GM18520 (cell line): ENCODE measurements around the gene AP4S1.
A peak's percentile ranks its signal among the peaks of the same experiment; 100 is the strongest.
"Not testable (repeated sequence)": the region's sequence is repeated elsewhere in the genome, so short reads cannot be mapped to it uniquely, and the experiment has no call there.

Experiments
- ATAC-seq: cut with Tn5 transposase; IDR thresholded peaks from one replicate; pipeline ENCODE4 v1.9.1; 2021; ENCODE audit not compliant: unreplicated experiment

Gene AP4S1

GRCh38 chr14:31025367-31026076 is at the start of gene AP4S1:
AP4S1 (plus strand) TSS chr14:31025649; CDS start chr14:31066197, 40,548 bp downstream.
- ATAC-seq, result no peak

GRCh38 chr14:30977752-30978151 is 47.7 kb upstream of the AP4S1 start:
- ATAC-seq, result no peak

DNA sequence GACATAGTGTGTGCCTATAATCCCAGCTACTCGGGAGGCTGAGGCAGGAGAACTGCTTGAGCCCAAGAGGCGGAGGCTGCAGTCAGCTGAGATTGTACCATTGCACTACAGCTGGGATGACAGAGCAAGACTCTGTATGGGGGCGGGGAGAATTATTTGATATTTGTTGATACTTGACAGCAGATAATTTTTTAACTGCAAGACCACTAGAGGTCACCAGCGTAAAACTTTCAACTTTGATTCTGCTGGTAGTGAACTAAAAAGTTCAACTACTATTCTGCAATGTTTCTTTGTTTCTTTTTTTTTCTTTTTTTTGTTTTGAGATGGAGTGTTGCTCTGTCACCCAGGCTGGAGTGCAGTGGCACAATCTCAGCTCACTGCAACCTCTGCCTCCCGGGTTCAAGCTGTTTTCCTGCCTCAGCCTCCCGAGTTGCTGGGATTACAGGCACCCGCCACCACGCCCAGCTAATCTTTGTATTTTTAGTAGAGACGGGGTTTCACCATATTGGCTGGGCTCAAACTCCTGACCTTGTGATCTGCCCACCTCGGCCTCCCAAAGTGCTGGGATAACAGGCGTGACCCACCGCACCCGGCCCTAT is 45.2 kb upstream of the AP4S1 start:
- not testable (repeated sequence) for ATAC-seq

- no peak for ATAC-seq
Observed at GRCh38 chr14:30980980-30981379, 44.5 kb upstream of the AP4S1 start.

DNA sequence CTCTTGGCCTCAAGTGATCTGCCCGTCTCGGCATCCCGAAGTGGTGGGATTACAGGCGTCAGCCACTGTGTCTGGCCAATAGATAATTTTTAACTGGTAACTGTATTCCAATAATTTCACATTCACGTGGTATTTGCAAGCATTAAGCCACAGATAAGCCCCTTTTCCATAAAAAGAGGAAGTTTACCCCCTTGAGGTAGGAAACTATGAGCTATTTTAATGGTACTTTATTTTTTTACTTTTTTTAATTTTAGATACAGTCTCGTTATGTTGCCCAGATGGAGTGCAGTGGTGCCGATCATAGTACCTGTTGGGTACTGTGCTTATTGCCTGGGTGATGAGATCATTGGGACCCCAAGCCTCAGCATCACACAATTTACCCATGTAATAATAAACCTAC is 42.9 kb upstream of the AP4S1 start:
- no peak for ATAC-seq

GRCh38 chr14:30983858-30984257 is 41.6 kb upstream of the AP4S1 start:
- ATAC-seq, result no peak

DNA sequence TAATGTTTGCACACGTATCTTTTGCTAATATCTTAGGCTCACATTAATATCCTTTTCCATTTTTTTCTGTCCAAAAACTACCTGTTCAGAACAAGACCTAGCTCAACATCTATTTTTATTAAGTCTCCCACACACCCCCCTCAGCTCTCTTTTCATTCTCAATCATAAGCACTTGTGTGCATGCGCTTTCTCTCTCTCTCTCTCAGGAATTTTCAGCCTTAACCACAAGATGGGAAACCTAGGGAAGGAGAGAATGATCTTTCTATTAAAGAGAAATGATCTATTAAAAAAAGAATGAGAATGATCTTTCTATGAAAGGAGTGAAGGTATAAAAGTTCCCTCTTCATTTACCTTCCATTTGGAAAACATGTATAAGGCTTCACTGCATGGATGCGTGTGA is 39.7 kb upstream of the AP4S1 start:
- no peak for ATAC-seq

DNA sequence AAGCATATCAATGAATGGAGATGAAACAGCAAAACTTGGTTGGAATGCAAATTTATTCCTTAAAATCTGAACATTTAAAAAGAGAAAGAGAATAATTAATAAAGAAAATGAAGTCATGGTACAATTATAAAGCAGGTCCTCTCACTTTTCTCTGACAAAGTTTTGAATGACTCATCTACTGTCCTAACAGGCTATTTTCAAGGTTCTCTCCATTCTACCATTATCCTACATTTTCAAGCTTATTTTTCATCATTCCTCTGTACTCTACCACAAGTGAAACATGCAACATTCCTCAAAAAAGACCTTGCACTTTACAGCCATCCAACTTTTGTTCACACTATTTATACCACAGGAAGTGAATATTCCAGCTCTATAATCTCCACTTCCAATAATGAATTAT is 36.9 kb upstream of the AP4S1 start:
- no peak for ATAC-seq

- ATAC-seq, result no peak
Observed at GRCh38 chr14:30990770-30991169, 34.7 kb upstream of the AP4S1 start.

DNA sequence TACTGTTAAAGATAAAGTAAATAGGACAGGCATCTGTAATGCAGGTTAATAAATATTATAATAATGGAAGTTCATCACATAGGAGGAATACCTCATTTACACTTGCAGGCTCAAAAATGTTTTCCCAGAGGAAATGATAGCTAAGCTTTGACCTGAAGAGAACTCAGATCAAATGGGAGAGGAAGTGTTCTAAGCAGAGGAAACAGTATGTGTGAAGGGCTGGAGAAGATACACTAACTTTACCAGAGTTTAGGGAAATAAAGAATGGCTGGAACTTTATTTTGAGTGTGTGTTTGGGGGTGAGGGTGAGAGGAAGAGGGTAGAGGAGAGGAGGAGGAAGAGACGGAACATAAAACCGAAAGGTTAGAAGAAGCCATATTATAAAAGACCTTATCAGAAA is 34.0 kb upstream of the AP4S1 start:
- no peak for ATAC-seq

GRCh38 chr14:30993071-30993470 is 32.4 kb upstream of the AP4S1 start:
- no peak for ATAC-seq

DNA sequence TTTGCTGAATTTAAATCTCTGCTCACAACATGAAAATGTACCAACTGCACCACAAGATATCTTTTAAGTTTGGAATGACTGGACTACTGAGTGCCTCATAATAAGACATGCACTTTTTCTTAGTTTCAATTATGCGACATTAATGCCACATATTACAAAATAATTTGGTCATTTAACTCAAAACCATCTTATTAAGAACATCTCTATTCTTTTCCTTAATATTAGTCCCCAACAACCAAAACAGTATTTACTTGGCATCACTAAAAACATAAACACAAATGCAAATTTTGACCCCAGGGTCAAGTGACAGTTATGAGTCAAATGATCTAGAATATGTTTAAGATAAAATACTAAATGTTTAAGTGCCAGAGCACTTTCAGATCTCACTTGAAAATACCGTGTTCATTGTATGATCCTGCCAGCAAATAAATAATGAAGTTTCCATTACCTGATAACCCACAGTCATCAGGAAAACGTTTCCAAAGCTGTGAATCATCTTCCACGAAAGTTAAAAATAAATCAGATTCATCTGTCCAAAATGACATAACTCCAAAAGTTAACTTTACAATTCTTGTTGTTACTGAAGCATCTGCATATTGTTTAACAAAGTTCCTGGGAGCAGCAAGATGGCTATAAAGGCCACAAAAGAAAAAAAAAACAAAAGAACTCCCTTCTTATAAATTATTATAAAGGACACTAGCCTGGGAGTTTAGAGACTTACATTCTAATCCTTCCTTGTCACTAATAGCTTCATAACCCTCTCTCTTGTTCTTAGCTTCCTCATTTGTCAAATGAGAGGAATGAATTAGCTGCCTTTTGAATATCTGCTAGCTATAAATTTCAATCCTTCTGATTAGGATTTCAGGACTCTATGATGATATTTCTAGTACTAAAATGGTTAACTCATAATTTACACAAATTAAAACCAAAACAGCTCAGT is 30.5 kb upstream of the AP4S1 start:
- ATAC-seq, result peak; percentile 81

DNA sequence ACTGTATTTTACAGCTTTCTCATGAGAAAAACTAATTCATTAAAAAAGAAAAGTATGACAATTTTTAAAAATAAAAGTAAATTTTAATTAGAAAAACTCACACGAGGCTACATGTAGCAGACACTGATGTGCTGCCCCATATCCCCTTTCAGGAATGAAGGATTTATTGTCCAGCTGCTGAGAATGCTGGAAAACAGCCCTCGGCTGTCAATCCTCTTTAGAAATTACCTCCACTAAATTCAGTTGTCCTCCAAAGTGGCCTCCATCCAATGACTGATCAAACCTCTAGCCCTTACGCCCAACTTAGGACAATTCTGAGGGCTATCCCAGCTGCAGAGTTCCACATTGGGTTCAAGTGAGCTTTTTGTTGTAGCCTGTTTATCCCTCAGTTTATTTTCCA is 29.8 kb upstream of the AP4S1 start:
- no peak for ATAC-seq

DNA sequence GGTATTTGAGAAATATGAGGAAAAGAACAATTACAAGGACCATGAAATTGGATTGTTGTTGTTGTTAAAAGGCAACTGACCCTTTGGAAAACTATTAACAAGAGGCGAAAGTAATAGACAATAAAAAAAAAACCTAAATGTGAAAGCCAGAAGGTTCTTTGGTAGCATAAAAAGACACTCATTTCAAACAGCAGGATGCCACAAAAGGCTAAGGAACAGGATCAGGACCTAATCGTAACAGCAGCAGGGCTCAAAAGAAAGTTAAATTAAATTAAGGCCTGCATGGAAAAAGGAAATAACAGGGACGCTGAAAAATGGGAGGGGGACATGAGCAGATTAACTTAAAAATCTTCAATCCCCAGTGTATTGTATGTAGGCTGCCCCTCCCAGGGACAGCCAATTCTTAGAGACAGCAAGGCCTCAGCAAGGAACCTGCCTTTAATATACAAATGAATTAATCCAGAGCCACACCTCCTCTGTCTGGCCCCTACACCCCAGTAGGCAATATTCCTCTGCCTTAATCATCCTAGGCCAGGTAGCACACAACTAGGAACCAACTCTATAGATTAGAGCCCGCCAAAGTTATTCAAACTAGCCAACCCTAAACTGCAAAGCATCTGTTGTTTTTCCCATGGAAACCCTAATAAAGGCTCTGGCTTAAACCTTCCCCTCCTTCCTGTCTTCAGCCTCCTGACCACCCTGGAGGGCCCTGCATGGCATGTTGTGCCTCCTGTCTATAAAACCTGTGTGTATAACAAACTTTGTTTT is 28.4 kb upstream of the AP4S1 start:
- no peak for ATAC-seq

- no peak for ATAC-seq
Observed at GRCh38 chr14:30998100-30998706, 27.2 kb upstream of the AP4S1 start.

- no peak for ATAC-seq
Observed at GRCh38 chr14:30999038-30999773, 26.2 kb upstream of the AP4S1 start.

GRCh38 chr14:31000629-31001338 is 24.7 kb upstream of the AP4S1 start:
- no peak for ATAC-seq

DNA sequence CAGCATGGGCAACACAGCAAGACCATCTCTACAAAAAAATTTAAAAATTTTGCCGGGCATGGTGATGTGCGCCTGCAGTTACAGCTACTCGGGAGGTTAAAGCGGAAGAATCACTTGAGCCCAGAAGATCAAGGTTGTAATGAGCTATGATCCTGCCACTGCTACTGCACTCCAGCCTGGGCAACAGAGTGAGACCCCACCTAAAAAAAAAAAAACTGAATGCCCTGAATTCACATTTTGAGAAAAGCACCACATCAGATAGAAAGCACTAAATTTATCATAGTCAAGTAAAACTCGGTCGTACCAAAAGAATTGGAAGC is 24.1 kb upstream of the AP4S1 start:
- no peak for ATAC-seq

GRCh38 chr14:31003284-31003683 is 22.2 kb upstream of the AP4S1 start:
- no peak for ATAC-seq
